ENCODE results near the gene ZNF536.

- no peak for TF ChIP-seq CTCF (IDR thresholded peaks at IDR 0.05; ENCODE audit: insufficient read depth, low read length)
- no peak for TF ChIP-seq POLR2AphosphoS5 (IDR thresholded peaks at IDR 0.05; ENCODE audit: low read depth)
- no peak for TF ChIP-seq REST (IDR thresholded peaks at IDR 0.05; ENCODE audit: insufficient replicate concordance, low read depth)
Observed at GRCh38 chr19:30563691-30564090, 191.5 kb downstream of the ZNF536 start.

All from HL-60 (cell line).